ENCODE results near the gene GABPB2. TPM values are rescaled to one million over a fixed set of nuclear protein-coding genes. Genes with fewer than 3 reads are reported as not detected.

Gene GABPB2
- total and polyA plus RNA-seq, 2 of the 13 experiments (the other 11 are each of a cell fraction or from before 2014, with no cell fraction given): 0.09 TPM; not detected in 1

DNA sequence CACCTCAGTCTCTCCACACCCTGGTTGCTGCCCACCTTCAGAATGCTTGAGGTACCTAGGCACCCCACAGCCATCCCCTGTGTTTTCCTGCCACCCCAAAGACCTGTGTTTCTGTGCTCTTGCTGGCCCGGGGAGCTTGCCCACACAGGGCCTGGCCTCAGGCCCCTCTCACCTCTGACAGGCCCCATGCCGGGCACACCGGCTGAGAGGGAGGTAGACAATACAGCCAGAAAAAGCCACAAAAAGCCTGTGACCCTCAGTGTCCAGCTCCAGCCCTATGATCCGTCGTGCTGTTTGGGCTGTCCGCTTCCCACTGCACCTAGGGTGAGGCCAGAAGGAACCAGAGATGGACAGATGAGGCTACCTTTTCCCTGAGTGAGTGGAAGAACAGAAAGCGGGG is 64.4 kb downstream of the GABPB2 start:
- Histone ChIP-seq H2AFZ (ENCODE audit: low read length) (no peak overlapping the region), H3K79me2 (ENCODE audit: insufficient read depth, low read length) (no peaks in the 10 kb centered on the region), H3K4me2 (ENCODE audit: low read depth, low read length) (no peak overlapping the region), H3K27ac (ENCODE audit: extremely low read length, insufficient read depth, low read length) (no peak overlapping the region), H3K9me3 (ENCODE audit: low read length) (no peaks in the 10 kb centered on the region), H3K27me3 (ENCODE audit: control insufficient read depth in 1 of 2, insufficient read depth in 2 of 2, low read length in 2 of 2) (no peaks in the 10 kb centered on the region), H3K4me1 (ENCODE audit: insufficient read depth, low read length) (no peaks in the 10 kb centered on the region), H3K36me3 (replicated peaks in 1 of 2; ENCODE audit: control insufficient read depth in 1 of 2, insufficient read depth in 2 of 2, low read length in 2 of 2) (no peaks in the 10 kb centered on the region), H3K9ac (ENCODE audit: insufficient read depth, low read depth, low read length) (no peak overlapping the region), H4K20me1 (ENCODE audit: insufficient read depth, low read length) (no peaks in the 10 kb centered on the region), H3K4me3 (replicated peaks in 1 of 3; ENCODE audit: insufficient read depth in 1 of 3, low read depth in 2 of 3, low read length in 3 of 3) (no peak overlapping the region)
- ChIA-PET POLR2A (no interaction called here), CTCF (ENCODE audit: low intra/inter-chr PET ratio, low total read pairs) (no interaction called here)
- DNase-seq (ENCODE audit: low spot score): no peak
- in situ Hi-C loops (cut with HindIII; ENCODE audit: extremely low pct_ligation_motif_present, low pct_unique_long_range_greater_than_20kb): no loop called here
- no TSS peak for BruUV-seq (replicated peaks)
- 89% methylated on average over 7 of the region's 7 CpGs for WGBS (ENCODE audit: low lambda C conversion rate)
- no peak for ATAC-seq
- no peak for FAIRE-seq
- intact Hi-C loops (cut with micrococcal nuclease; ENCODE audit: unreplicated experiment): no loop called here
- TF ChIP-seq RARA (CRISPR knock-in tag; IDR thresholded peaks at IDR 0.05) (no peak), ZNF383 (CRISPR knock-in tag; IDR thresholded peaks at IDR 0.05; ENCODE audit: borderline replicate concordance) (no peak), SMAD9 (CRISPR knock-in tag; IDR thresholded peaks at IDR 0.05) (no peak), RBAK (CRISPR knock-in tag; IDR thresholded peaks at IDR 0.05) (no peak), HNF1A (IDR thresholded peaks at IDR 0.05; ENCODE audit: low read depth) (no peak), HNF1A (CRISPR knock-in tag; IDR thresholded peaks at IDR 0.05; ENCODE audit: borderline replicate concordance) (no peak), ZFP62 (CRISPR knock-in tag; IDR thresholded peaks at IDR 0.05) (no peak), SIN3A (IDR thresholded peaks at IDR 0.05; ENCODE audit: borderline replicate concordance, low read depth, low read length) (no peak)
- TF ChIP-seq, protein P1, sequence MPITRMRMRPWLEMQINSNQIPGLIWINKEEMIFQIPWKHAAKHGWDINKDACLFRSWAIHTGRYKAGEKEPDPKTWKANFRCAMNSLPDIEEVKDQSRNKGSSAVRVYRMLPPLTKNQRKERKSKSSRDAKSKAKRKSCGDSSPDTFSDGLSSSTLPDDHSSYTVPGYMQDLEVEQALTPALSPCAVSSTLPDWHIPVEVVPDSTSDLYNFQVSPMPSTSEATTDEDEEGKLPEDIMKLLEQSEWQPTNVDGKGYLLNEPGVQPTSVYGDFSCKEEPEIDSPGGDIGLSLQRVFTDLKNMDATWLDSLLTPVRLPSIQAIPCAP (CRISPR knock-in tag; IDR thresholded peaks at IDR 0.05; ENCODE audit: low read depth): no peak
- TF ChIP-seq, protein P2, sequence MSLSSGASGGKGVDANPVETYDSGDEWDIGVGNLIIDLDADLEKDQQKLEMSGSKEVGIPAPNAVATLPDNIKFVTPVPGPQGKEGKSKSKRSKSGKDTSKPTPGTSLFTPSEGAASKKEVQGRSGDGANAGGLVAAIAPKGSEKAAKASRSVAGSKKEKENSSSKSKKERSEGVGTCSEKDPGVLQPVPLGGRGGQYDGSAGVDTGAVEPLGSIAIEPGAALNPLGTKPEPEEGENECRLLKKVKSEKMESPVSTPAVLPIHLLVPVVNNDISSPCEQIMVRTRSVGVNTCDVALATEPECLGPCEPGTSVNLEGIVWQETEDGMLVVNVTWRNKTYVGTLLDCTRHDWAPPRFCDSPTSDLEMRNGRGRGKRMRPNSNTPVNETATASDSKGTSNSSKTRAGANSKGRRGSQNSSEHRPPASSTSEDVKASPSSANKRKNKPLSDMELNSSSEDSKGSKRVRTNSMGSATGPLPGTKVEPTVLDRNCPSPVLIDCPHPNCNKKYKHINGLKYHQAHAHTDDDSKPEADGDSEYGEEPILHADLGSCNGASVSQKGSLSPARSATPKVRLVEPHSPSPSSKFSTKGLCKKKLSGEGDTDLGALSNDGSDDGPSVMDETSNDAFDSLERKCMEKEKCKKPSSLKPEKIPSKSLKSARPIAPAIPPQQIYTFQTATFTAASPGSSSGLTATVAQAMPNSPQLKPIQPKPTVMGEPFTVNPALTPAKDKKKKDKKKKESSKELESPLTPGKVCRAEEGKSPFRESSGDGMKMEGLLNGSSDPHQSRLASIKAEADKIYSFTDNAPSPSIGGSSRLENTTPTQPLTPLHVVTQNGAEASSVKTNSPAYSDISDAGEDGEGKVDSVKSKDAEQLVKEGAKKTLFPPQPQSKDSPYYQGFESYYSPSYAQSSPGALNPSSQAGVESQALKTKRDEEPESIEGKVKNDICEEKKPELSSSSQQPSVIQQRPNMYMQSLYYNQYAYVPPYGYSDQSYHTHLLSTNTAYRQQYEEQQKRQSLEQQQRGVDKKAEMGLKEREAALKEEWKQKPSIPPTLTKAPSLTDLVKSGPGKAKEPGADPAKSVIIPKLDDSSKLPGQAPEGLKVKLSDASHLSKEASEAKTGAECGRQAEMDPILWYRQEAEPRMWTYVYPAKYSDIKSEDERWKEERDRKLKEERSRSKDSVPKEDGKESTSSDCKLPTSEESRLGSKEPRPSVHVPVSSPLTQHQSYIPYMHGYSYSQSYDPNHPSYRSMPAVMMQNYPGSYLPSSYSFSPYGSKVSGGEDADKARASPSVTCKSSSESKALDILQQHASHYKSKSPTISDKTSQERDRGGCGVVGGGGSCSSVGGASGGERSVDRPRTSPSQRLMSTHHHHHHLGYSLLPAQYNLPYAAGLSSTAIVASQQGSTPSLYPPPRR (CRISPR knock-in tag; IDR thresholded peaks at IDR 0.05; ENCODE audit: borderline replicate concordance): no peak
- TF ChIP-seq, protein P3, sequence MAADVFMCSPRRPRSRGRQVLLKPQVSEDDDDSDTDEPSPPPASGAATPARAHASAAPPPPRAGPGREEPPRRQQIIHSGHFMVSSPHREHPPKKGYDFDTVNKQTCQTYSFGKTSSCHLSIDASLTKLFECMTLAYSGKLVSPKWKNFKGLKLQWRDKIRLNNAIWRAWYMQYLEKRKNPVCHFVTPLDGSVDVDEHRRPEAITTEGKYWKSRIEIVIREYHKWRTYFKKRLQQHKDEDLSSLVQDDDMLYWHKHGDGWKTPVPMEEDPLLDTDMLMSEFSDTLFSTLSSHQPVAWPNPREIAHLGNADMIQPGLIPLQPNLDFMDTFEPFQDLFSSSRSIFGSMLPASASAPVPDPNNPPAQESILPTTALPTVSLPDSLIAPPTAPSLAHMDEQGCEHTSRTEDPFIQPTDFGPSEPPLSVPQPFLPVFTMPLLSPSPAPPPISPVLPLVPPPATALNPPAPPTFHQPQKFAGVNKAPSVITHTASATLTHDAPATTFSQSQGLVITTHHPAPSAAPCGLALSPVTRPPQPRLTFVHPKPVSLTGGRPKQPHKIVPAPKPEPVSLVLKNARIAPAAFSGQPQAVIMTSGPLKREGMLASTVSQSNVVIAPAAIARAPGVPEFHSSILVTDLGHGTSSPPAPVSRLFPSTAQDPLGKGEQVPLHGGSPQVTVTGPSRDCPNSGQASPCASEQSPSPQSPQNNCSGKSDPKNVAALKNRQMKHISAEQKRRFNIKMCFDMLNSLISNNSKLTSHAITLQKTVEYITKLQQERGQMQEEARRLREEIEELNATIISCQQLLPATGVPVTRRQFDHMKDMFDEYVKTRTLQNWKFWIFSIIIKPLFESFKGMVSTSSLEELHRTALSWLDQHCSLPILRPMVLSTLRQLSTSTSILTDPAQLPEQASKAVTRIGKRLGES (CRISPR knock-in tag; IDR thresholded peaks at IDR 0.05; ENCODE audit: borderline replicate concordance): no peak
